HCT116 (cell line): ENCODE measurements around the gene NCKAP5. TPM values are rescaled to one million over a fixed set of nuclear protein-coding genes. Genes with fewer than 3 reads are reported as not detected.

Experiments
- ATAC-seq: fragments of 200-7000 bp; cut with Tn5 transposase; 2 replicates; pipeline ENCODE4 v1.9.1; 2020; ENCODE audit warnings: mild to moderate bottlenecking, moderate library complexity
- BruUV-seq: library from RNA; stranded (reverse); fragments of 400-500 nt; replicated peaks from 2 replicates; lab custom pipeline; 2021; lab: Mats Ljungman, UMichigan
- CTCF ChIA-PET: fragments of 300-600 bp; sonication (Branson Sonifier 250); formaldehyde crosslinking; loops from one replicate; lab custom pipeline; 2021; ENCODE audit warnings: antibody characterized with exemption; lab: Charles Lee
- POLR2A ChIA-PET: fragments of 300-600, 350-600 bp; sonication (Branson Sonifier 250); formaldehyde crosslinking; loops from one replicate; lab custom pipeline; 2021; ENCODE audit warnings: antibody characterized with exemption; lab: Charles Lee
- RAD21 ChIA-PET, 2 experiments: fragments of 300-600 bp; sonication (Branson Sonifier 250); formaldehyde crosslinking; loops; one replicate each; lab custom pipeline; 2023; ENCODE audit warnings: low total read pairs in 2 of 2; ENCODE audit not compliant: uncharacterized antibody in 2 of 2, unreplicated experiment in 2 of 2, low non-redundant PET in 1 of 2; lab: Charles Lee
- DNase-seq: peaks from one replicate; pipeline ENCODE4 v3.0.0-alpha.2; 2010; ENCODE audit warnings: low read depth, low spot score
- H2AFZ ChIP-seq: fragments of 200-600 bp; shearing (Covaris generic), sonication (generic); 2 replicates; pipeline ENCODE4 v1.6.1; 2017; ENCODE audit warnings: low read depth, mixed run types, mixed read lengths, antibody characterized with exemption, low read length; ENCODE audit not compliant: poor library complexity, severe bottlenecking
- H3K27ac ChIP-seq: 2 replicates; pipeline ENCODE4 v1.5.1; 2012; ENCODE audit warnings: low read depth, low read length
- H3K27me3 ChIP-seq: fragments of 200-600 bp; sonication (generic); 2 replicates; pipeline ENCODE4 v1.6.1; 2016; ENCODE audit warnings: mixed run types, low read length, mixed read lengths; ENCODE audit not compliant: insufficient read depth
- H3K36me3 ChIP-seq, 2 experiments: fragments of 200-500 bp in 1 of 2; fragments of 200-600 bp in 1 of 2; sonication (Bioruptor generic) in 1 of 2; sonication (generic) in 1 of 2; 2 replicates each; pipeline versions ENCODE4 v1.5.1 to v1.6.1; 2014 to 2016; ENCODE audit warnings: low read length in 2 of 2, inconsistent platforms in 1 of 2, mixed read lengths in 1 of 2, mixed run types in 1 of 2; ENCODE audit not compliant: insufficient read depth in 2 of 2, control insufficient read depth in 1 of 2
- H3K4me1 ChIP-seq, 2 experiments: fragments of 200-600 bp in 1 of 2; sonication (generic) in 1 of 2; 2 replicates each; pipeline versions ENCODE4 v1.5.1 to v1.6.1; 2012 to 2017; ENCODE audit warnings: low read length in 2 of 2, inconsistent platforms in 1 of 2, mild to moderate bottlenecking in 1 of 2, mixed read lengths in 1 of 2, mixed run types in 1 of 2, moderate library complexity in 1 of 2; ENCODE audit not compliant: insufficient read depth in 2 of 2, control insufficient read depth in 1 of 2
- H3K4me2 ChIP-seq: fragments of 200-600 bp; sonication (generic); 2 replicates; pipeline ENCODE4 v1.6.1; 2017; ENCODE audit warnings: mixed run types, low read length, mixed read lengths
- H3K4me3 ChIP-seq, 2 experiments: fragments of 200-600 bp in 1 of 2; sonication (generic) in 1 of 2; replicated peaks in 1 of 2; 2 replicates each; pipeline ENCODE4 v1.5.1; 2011 to 2016; ENCODE audit warnings: low read length in 2 of 2, control low read depth in 1 of 2, low read depth in 1 of 2, mild to moderate bottlenecking in 1 of 2, mixed read lengths in 1 of 2, mixed run types in 1 of 2
- H3K79me2 ChIP-seq: fragments of 200-600 bp; sonication (generic); 2 replicates; pipeline ENCODE4 v1.6.1; 2017; ENCODE audit warnings: mild to moderate bottlenecking, mixed run types, low read length, moderate library complexity, mixed read lengths; ENCODE audit not compliant: insufficient read depth
- H3K9ac ChIP-seq: fragments of 200-600 bp; sonication (generic); 2 replicates; pipeline ENCODE4 v1.6.1; 2016; ENCODE audit warnings: low read length, mixed read lengths
- H3K9me2 ChIP-seq: fragments of 200-600 bp; sonication (generic), shearing (Covaris generic); 2 replicates; pipeline ENCODE4 v1.6.1; 2017; ENCODE audit warnings: mixed run types, mild to moderate bottlenecking, moderate library complexity; ENCODE audit not compliant: insufficient read depth
- H3K9me3 ChIP-seq, 2 experiments: fragments of 200-500 bp in 1 of 2; fragments of 200-600 bp in 1 of 2; sonication (Bioruptor generic) in 1 of 2; sonication (generic) in 1 of 2; 2 replicates each; pipeline ENCODE4 v1.6.1; 2014 to 2017; ENCODE audit warnings: low read length in 2 of 2, mixed read lengths in 2 of 2, inconsistent platforms in 1 of 2, low read depth in 1 of 2, mild to moderate bottlenecking in 1 of 2, mixed run types in 1 of 2, moderate library complexity in 1 of 2; ENCODE audit not compliant: control insufficient read depth in 1 of 2, insufficient read depth in 1 of 2
- H4K20me1 ChIP-seq: fragments of 200-600 bp; sonication (generic), shearing (Covaris generic); 2 replicates; pipeline ENCODE4 v1.6.1; 2017; ENCODE audit warnings: mixed run types, mild to moderate bottlenecking, moderate library complexity; ENCODE audit not compliant: insufficient read depth
- ATF3 ChIP-seq: IDR thresholded peaks from 2 replicates; pipeline ENCODE4 v1.6.1; 2012
- EGR1 ChIP-seq: IDR thresholded peaks from 2 replicates; pipeline ENCODE4 v1.6.1; 2012; ENCODE audit warnings: low read depth
- ELF1 ChIP-seq: IDR thresholded peaks from 2 replicates; pipeline ENCODE4 v1.6.1; 2012; ENCODE audit warnings: low read depth, borderline replicate concordance
- EZH2phosphoT487 ChIP-seq: fragments of 200-600 bp; IDR thresholded peaks from 2 replicates; pipeline ENCODE4 v1.6.1; 2018; ENCODE audit warnings: antibody characterized with exemption, borderline replicate concordance
- SP1 ChIP-seq: IDR thresholded peaks from 2 replicates; pipeline ENCODE4 v1.6.1; 2012; ENCODE audit warnings: low read depth
- SRF ChIP-seq: IDR thresholded peaks from 2 replicates; pipeline ENCODE4 v1.6.1; 2012; ENCODE audit warnings: low read depth
- ZBTB33 ChIP-seq: IDR thresholded peaks from 2 replicates; pipeline ENCODE4 v1.6.1; 2011; ENCODE audit warnings: mild to moderate bottlenecking, low read length, moderate library complexity; ENCODE audit not compliant: insufficient replicate concordance; ENCODE audit errors: extremely low read depth
- intact Hi-C: fragments of 100-400 bp; cut with micrococcal nuclease; formaldehyde crosslinking; loops from 2 replicates; pipeline ENCODE4 v1.10.0; 2022
- total RNA-seq: library from RNA; stranded (reverse); gene quantifications from one replicate; pipeline ENCODE4 v1.2.1, GENCODE V29; 2021; ENCODE audit not compliant: unreplicated experiment

The NCKAP5 gene
- total RNA-seq, 1 experiment from 2014 or later, result 0.30 TPM

DNA sequence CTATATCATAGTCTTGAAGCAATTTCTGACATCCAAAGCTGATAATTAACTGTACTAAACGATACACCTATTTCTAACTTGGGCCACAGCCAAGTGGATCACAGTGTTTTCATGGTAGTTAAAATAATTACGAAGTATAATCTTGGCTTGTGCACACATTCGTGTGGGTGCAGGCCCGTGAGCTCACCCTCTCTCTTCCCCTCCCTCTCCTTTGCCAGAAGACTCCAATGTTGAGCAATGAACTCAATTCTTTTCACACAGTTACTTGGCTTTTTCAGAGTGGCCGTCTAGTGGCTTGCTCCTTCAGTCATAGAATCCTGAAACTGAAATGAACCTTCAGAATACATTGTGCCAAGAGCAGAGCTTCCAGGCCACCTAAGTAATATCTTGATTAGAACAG, 178.7 kb downstream of the NCKAP5 start:
- no peak overlapping the region for H3K27ac ChIP-seq
- no peak overlapping the region for H2AFZ ChIP-seq
- H4K20me1 ChIP-seq, result no peaks in the 10 kb centered on the region
- no peak overlapping the region for H3K4me2 ChIP-seq
- H3K9me2 ChIP-seq, result no peaks in the 10 kb centered on the region
- no peak overlapping the region for H3K9ac ChIP-seq
- no TSS peak for BruUV-seq
- no peaks in the 10 kb centered on the region for H3K79me2 ChIP-seq
- DNase-seq, result no peak
- no peak overlapping the region for H3K4me3 ChIP-seq
- ChIA-PET RAD21 (no interaction called here), POLR2A (no interaction called here)
- no peak for ATAC-seq
- H3K36me3 ChIP-seq, result no peaks in the 10 kb centered on the region
- H3K27me3 ChIP-seq, result no peaks in the 10 kb centered on the region
- intact Hi-C loops, result no loop called here
- TF ChIP-seq EGR1, result no peak
- TF ChIP-seq SP1, result no peak
- TF ChIP-seq, all 23 proteins: peak for 0
- no peaks in the 10 kb centered on the region for H3K4me1 ChIP-seq
- CTCF ChIA-PET, result no interaction called here
- H3K9me3 ChIP-seq, result no peaks in the 10 kb centered on the region

DNA sequence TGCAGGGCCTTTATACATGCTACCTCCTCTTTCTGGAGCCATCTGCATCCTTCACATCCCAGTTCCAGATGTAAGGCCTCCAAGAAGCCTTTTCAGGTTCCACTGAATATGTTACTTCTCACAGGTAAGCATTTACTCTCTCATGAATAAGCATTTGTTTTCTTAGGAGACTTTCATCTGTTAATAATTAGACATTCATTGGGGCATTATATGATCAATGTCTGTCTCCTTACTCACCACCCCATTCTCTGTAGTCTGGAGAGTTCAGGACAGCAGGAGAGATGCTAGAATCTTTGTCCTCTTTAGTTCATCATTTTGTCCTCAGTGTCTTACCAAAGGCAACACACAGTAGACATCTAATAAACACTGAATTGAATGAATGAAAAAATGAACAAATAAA, 185.7 kb downstream of the NCKAP5 start:
- no peaks in the 10 kb centered on the region for H3K27me3 ChIP-seq
- TF ChIP-seq ZBTB33, result no peak
- TF ChIP-seq ELF1, result no peak
- TF ChIP-seq EZH2phosphoT487, result no peak
- no peak for TF ChIP-seq SP1
- TF ChIP-seq SRF, result no peak
- no peak for TF ChIP-seq ATF3
- no peaks in the 10 kb centered on the region for H3K36me3 ChIP-seq
- ChIA-PET POLR2A (no interaction called here), CTCF (no interaction called here), RAD21 (no interaction called here)
- no peaks in the 10 kb centered on the region for H3K9me3 ChIP-seq
- H2AFZ ChIP-seq, result no peak overlapping the region
- no peaks in the 10 kb centered on the region for H3K9me2 ChIP-seq
- no peak for DNase-seq
- no peak overlapping the region for H3K4me2 ChIP-seq
- H3K4me3 ChIP-seq, result no peak overlapping the region
- intact Hi-C loops, result no loop called here
- H3K4me1 ChIP-seq, result no peaks in the 10 kb centered on the region
- ATAC-seq, result no peak
- H3K79me2 ChIP-seq, result no peaks in the 10 kb centered on the region
- H3K9ac ChIP-seq, result no peak overlapping the region
- no peaks in the 10 kb centered on the region for H4K20me1 ChIP-seq
- BruUV-seq, result no TSS peak
- no peak overlapping the region for H3K27ac ChIP-seq
